DND-41 (cell line): ENCODE results near the gene TENT5A.

Experiments used
- ATAC-seq: fragments of 200-7000 bp; cut with Tn5 transposase; 3 replicates; pipeline ENCODE4 v1.9.1; 2021; ENCODE audit warnings: low read depth; ENCODE audit not compliant: insufficient read depth
- DNase-seq: peaks from one replicate; pipeline ENCODE4 v3.0.0-alpha.2; 2020
- H2AFZ ChIP-seq: 2 replicates; pipeline ENCODE4 v1.6.0; 2012; ENCODE audit warnings: low read depth, low read length
- H3K27ac ChIP-seq: 2 replicates; pipeline ENCODE4 v1.5.1; 2012; ENCODE audit warnings: low read length, inconsistent platforms
- H3K27me3 ChIP-seq: fragments of 200-600 bp; sonication (generic); 2 replicates; pipeline ENCODE4 v1.6.0; 2012; ENCODE audit warnings: low read length, mild to moderate bottlenecking, inconsistent platforms; ENCODE audit not compliant: insufficient read depth, poor library complexity
- H3K36me3 ChIP-seq: 2 replicates; pipeline ENCODE4 v1.5.1; 2012; ENCODE audit warnings: low read length, inconsistent platforms; ENCODE audit not compliant: insufficient read depth
- H3K4me1 ChIP-seq: 2 replicates; pipeline ENCODE4 v1.5.1; 2012; ENCODE audit warnings: mild to moderate bottlenecking, low read length; ENCODE audit not compliant: insufficient read depth
- H3K4me2 ChIP-seq: 2 replicates; pipeline ENCODE4 v1.6.0; 2012; ENCODE audit warnings: mild to moderate bottlenecking, moderate library complexity, low read length, inconsistent platforms; ENCODE audit not compliant: insufficient read depth
- H3K4me3 ChIP-seq, 2 experiments: fragments of 200-600 bp in 1 of 2; shearing (Covaris generic) in 1 of 2; 2 replicates each; pipeline ENCODE4 v1.5.1; 2012 to 2016; ENCODE audit warnings: inconsistent platforms in 2 of 2, low read length in 2 of 2, mild to moderate bottlenecking in 2 of 2, low read depth in 1 of 2, moderate library complexity in 1 of 2
- H3K79me2 ChIP-seq: 2 replicates; pipeline ENCODE4 v1.6.0; 2012; ENCODE audit warnings: low read length, inconsistent platforms; ENCODE audit not compliant: insufficient read depth
- H3K9ac ChIP-seq: 2 replicates; pipeline ENCODE4 v1.6.0; 2012; ENCODE audit warnings: low read depth, mild to moderate bottlenecking, inconsistent platforms, low read length, moderate library complexity
- H3K9me3 ChIP-seq: 2 replicates; pipeline ENCODE4 v1.5.1; 2012; ENCODE audit warnings: low read length, moderate library complexity, mild to moderate bottlenecking, inconsistent platforms; ENCODE audit not compliant: insufficient read depth, severe bottlenecking
- H4K20me1 ChIP-seq: 2 replicates; pipeline ENCODE4 v1.6.0; 2012; ENCODE audit warnings: low read length; ENCODE audit not compliant: insufficient read depth
- EZH2 ChIP-seq: IDR thresholded peaks from 3 replicates; pipeline ENCODE4 v1.6.1; 2012; ENCODE audit warnings: borderline replicate concordance, low read depth, mild to moderate bottlenecking, moderate library complexity, low read length, inconsistent platforms; ENCODE audit not compliant: severe bottlenecking
- TF ChIP-seq, protein P1 (sequence below): IDR thresholded peaks from 2 replicates; pipeline ENCODE4 v1.5.1; 2012; ENCODE audit warnings: borderline replicate concordance, low read length, moderate library complexity, mild to moderate bottlenecking; ENCODE audit not compliant: poor library complexity, severe bottlenecking; ENCODE audit errors: extremely low read depth

The TENT5A gene

DNA sequence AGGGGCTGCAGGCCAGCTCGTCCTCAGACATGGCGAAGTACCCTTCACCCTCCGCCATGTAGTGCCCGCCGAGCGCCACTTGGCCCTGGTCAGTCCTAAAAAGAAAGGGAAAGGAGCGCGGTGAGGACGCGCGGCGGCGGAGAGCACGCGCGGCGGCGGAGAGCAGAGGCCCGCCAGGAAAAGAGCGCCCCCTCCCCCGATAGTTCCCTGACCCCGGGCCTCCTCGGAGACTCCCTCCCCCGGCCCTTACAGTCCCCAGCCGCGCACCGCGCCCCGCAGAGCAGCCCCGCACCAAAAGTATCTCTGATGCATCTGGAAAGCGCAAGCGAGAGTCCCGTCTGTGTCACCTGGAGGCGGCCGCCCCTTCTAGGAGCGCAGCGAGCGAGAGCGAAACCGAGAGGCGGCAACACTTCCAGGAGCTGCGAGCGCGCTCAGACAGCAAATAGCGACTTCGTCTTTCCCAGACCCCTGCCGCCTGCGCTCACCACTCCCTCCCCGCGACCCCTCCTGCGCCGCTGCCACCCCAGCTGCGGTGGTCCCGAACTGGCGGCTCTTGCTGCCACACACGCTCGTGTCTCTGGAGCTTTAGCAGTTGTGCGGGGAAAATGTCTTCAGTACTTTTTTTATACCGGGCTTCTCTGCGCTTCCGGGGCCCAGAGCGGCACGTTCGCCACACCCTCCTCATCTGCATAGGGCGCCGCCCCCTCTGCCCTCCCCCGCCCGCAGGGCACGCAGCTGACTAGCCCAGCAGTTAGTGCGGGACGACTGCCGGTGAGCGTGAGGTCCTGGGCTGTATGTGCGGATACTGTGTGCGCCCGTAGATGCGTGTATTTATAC lies at the start of gene TENT5A:
TENT5A (minus strand) TSS at position 598 of the 837 bp plus-strand sequence; CDS start at position 58, 540 bp downstream.
- ATAC-seq, result no peak
- H3K9ac ChIP-seq, result no peak within 1 kb of the TSS
- H3K9me3 ChIP-seq, result peaks cover 22% of the 10 kb centered on the region
- H3K27me3 ChIP-seq, result no peaks in the 10 kb centered on the region
- H3K36me3 ChIP-seq, result no peaks in the 10 kb centered on the region
- H3K4me2 ChIP-seq, result no peak within 1 kb of the TSS
- no peak within 1 kb of the TSS for H3K4me3 ChIP-seq
- TF ChIP-seq EZH2, result no peak
- TF ChIP-seq, protein P1, sequence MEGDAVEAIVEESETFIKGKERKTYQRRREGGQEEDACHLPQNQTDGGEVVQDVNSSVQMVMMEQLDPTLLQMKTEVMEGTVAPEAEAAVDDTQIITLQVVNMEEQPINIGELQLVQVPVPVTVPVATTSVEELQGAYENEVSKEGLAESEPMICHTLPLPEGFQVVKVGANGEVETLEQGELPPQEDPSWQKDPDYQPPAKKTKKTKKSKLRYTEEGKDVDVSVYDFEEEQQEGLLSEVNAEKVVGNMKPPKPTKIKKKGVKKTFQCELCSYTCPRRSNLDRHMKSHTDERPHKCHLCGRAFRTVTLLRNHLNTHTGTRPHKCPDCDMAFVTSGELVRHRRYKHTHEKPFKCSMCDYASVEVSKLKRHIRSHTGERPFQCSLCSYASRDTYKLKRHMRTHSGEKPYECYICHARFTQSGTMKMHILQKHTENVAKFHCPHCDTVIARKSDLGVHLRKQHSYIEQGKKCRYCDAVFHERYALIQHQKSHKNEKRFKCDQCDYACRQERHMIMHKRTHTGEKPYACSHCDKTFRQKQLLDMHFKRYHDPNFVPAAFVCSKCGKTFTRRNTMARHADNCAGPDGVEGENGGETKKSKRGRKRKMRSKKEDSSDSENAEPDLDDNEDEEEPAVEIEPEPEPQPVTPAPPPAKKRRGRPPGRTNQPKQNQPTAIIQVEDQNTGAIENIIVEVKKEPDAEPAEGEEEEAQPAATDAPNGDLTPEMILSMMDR, result no peak
- no peaks in the 10 kb centered on the region for H4K20me1 ChIP-seq
- H3K79me2 ChIP-seq, result no peaks in the 10 kb centered on the region
- H2AFZ ChIP-seq, result no peak within 1 kb of the TSS
- H3K4me1 ChIP-seq, result no peaks in the 10 kb centered on the region
- H3K27ac ChIP-seq, result no peak within 1 kb of the TSS
- DNase-seq, result no peak

DNA sequence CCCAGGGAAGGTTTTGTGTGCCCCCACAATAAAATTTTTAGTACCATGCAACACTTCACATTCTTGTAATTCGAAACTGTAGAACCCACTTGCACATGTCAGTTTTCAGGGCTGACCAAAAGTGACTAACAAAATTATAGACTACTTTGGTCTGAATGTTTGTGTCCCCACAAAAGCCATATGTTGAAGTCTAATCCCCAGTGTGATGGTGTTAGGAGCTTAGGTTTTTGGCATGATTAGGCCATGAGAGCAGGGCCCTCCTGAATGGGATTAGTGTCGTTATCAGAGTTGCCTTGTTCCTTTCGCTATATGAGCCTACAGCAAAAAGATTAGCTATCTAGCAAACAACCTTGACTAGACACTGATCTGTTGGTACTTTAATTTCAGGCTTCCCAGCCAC lies 49.0 kb upstream of the TENT5A start:
- Histone ChIP-seq H4K20me1 (no peaks in the 10 kb centered on the region), H3K9me3 (no peaks in the 10 kb centered on the region), H2AFZ (no peak overlapping the region), H3K27ac (no peak overlapping the region), H3K9ac (no peak overlapping the region), H3K27me3 (no peaks in the 10 kb centered on the region), H3K4me1 (no peaks in the 10 kb centered on the region), H3K4me2 (no peak overlapping the region), H3K4me3 (no peak overlapping the region), H3K79me2 (no peaks in the 10 kb centered on the region), H3K36me3 (no peaks in the 10 kb centered on the region)
- no peak for TF ChIP-seq EZH2
- TF ChIP-seq, protein P1, result no peak
- DNase-seq, result no peak
- ATAC-seq, result no peak

DNA sequence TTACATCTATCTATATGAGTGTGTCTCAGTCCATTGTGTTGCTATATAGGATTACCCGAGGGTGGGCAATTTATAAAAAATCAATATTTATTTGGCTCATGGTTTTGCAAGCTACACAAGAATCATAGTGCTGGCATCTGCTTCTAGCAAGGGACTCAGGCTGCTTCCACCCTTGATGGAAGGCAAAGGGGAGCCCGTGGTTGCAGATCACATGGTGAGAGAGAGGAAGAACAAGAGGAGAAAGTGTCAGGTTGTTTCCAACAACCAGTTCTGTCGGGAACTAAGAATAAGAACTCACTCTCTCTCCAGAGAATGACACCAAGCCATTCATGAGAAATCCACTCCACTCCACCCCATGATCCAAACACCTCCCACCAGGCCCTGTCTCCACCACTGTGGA lies 48.2 kb upstream of the TENT5A start:
- Histone ChIP-seq H3K4me2 (no peak overlapping the region), H3K79me2 (no peaks in the 10 kb centered on the region), H3K27me3 (no peaks in the 10 kb centered on the region), H2AFZ (no peak overlapping the region), H3K9me3 (no peaks in the 10 kb centered on the region), H3K9ac (no peak overlapping the region), H3K4me1 (no peaks in the 10 kb centered on the region), H3K4me3 (no peak overlapping the region), H4K20me1 (no peaks in the 10 kb centered on the region), H3K36me3 (no peaks in the 10 kb centered on the region), H3K27ac (no peak overlapping the region)
- no peak for TF ChIP-seq EZH2
- TF ChIP-seq, protein P1, result no peak
- DNase-seq (no peak), ATAC-seq (no peak)
